Stomach (tissue), 9 donors: ENCODE data around the gene TRNT1. TPM values are rescaled to one million over a fixed set of nuclear protein-coding genes. Genes with fewer than 3 reads are reported as not detected.

Source experiments
- DNase-seq, 2 donors: peaks; one replicate each; pipeline versions ENCODE4 v3.0.0 to v3.0.0-alpha.2; 2013 to 2019
- H3K27ac ChIP-seq, 5 donors: fragments of 200-600 bp in 4 of 5; sonication (generic) in 4 of 5; one replicate each; pipeline ENCODE4 v1.5.1; 2013 to 2019; ENCODE audit warnings: mild to moderate bottlenecking in 1 of 5, moderate library complexity in 1 of 5
- H3K27me3 ChIP-seq, 3 donors: fragments of 200-600 bp; sonication (generic); one replicate each; pipeline ENCODE4 v1.5.1; 2017 to 2019; ENCODE audit warnings: mixed run types in 1 of 3
- H3K36me3 ChIP-seq, 4 donors: fragments of 200-600 bp; sonication (generic); 1 replicate in 3 of 4; 2 replicates in 1 of 4; pipeline ENCODE4 v1.5.1; 2016 to 2019
- H3K4me1 ChIP-seq, 4 donors: fragments of 200-600 bp; sonication (generic); one replicate each; pipeline ENCODE4 v1.5.1; 2016 to 2019
- H3K4me3 ChIP-seq, 4 donors: fragments of 200-600 bp; sonication (generic) in 3 of 4; one replicate each; pipeline ENCODE4 v1.5.1; 2016 to 2019; ENCODE audit warnings: mild to moderate bottlenecking in 1 of 4
- H3K9me3 ChIP-seq, 4 donors: fragments of 200-600 bp; sonication (generic); one replicate each; pipeline ENCODE4 v1.5.1; 2016 to 2019
- CTCF ChIP-seq, 7 experiments: fragments of 450-650 bp in 4 of 7; fragments of 200-600 bp in 3 of 7; sonication (generic) in 3 of 7; IDR thresholded peaks; one replicate each; pipeline ENCODE4 v1.5.1; 2016 to 2019; ENCODE audit warnings: antibody characterized with exemption in 7 of 7, control low read depth in 2 of 7, mild to moderate bottlenecking in 1 of 7
- POLR2A ChIP-seq, 4 donors: fragments of 450-650 bp; IDR thresholded peaks; one replicate each; pipeline ENCODE4 v1.6.1; 2016; ENCODE audit warnings: antibody characterized with exemption in 4 of 4, control low read depth in 2 of 4, mild to moderate bottlenecking in 1 of 4, moderate library complexity in 1 of 4
- WGBS, 5 donors: extraction: QIAGEN DNeasy Blood & Tissue Kit in 3 of 5; methylation state at CpG; one replicate each; pipeline versions ENCODE4 v1.1.5 to v1.1.7; 2013 to 2018; 5-methylcytosine and 5-hydroxymethylcytosine counted together
- intact Hi-C: fragments of 100-400 bp; cut with DNase I; formaldehyde crosslinking; loops from one replicate; pipeline ENCODE4 v1.15.1; 2023; ENCODE audit warnings: low total_unique reads
- polyA plus RNA-seq, 3 donors: library from polyadenylated mRNA; stranded (reverse); fragments of 200-250 nt; gene quantifications; one replicate each; pipeline ENCODE4 v1.2.3, GENCODE V29; 2013
- small RNA-seq, 4 donors: library from RNA; depleted of rRNA; stranded (forward); fragments of <200 nt; gene quantifications; one replicate each; pipeline ENCODE3, GENCODE V24; 2016
- total RNA-seq, 5 donors: library from RNA; depleted of rRNA; stranded (reverse); fragments of >200 nt; gene quantifications; one replicate each; pipeline versions ENCODE4 v1.1.0 to v1.2.3, GENCODE V29; 2014 to 2016
- donor health status: healthy with polysubstance abuse.
- donor health status: Bipolar disorder and iron deficiency.
- donor health status: healthy.

The TRNT1 gene
- total and polyA plus RNA-seq, 8 donors: 5.4 to 33.0 (median 14.7) TPM

GRCh38 chr3:3196148-3196861 lies 69.6 kb downstream of the TRNT1 start:
- TF ChIP-seq CTCF (IDR thresholded peaks at IDR 0.05) (peak in 3 of 7 experiments; percentile 12 to 36 (median 22)), POLR2A (IDR thresholded peaks at IDR 0.05) (no peak)
- H3K27me3 ChIP-seq: no peaks in the 10 kb centered on the region
- intact Hi-C loops: no loop called here
- H3K4me3 ChIP-seq: no peak overlapping the region
- no peak overlapping the region for H3K27ac ChIP-seq
- DNase-seq: peak in 1 of 2 donors; percentile 49
- H3K4me1 ChIP-seq: peaks cover 4 to 12% (median 7%) of the 10 kb centered on the region in 4 donors
- H3K36me3 ChIP-seq: no peaks in the 10 kb centered on the region
- WGBS, 5 donors: 40 to 53% (median 47%) methylated on average over 6 of the region's 6 CpGs
- no peaks in the 10 kb centered on the region for H3K9me3 ChIP-seq

Small RNA genes lying within 50 kb of the gene (small RNA-seq; reads per million reads assigned to genes)
- 0 reads per million in 4 donors for gene RF00416

Other genes with a start within 250 kb of the TRNT1 start
- gene IL5RA, start 16.6 kb upstream of the TRNT1 start, total RNA-seq: under 1 TPM in 3 of 5 donors, not detected in 2; under 0.01 to 0.92 (median 0.29) TPM
- gene IL5RA, start 16.6 kb upstream of the TRNT1 start, polyA plus RNA-seq: under 1 TPM in 2 of 3 donors, not detected in 1; 0.19 to 0.46 TPM
- 100 to 1,000 TPM in 3 of 5 donors, 10 to 100 TPM in 2; 43.7 to 864 (median 119) TPM for gene CRBN, start 52.8 kb downstream of the TRNT1 start, total RNA-seq
- 10 to 100 TPM; 16.4 to 38.2 (median 28.4) TPM for gene CRBN, start 52.8 kb downstream of the TRNT1 start, polyA plus RNA-seq